SK-N-SH (cell line): Measurements from ENCODE around the gene CLEC17A. TPM values are rescaled to one million over a fixed set of nuclear protein-coding genes. Genes with fewer than 3 reads are reported as not detected.

Experiments used
- CTCF ChIA-PET: fragments of 300-600, 350-600 bp; formaldehyde crosslinking; extraction: SDS; loops from one replicate; lab custom pipeline; 2021; lab: Yijun Ruan, JAX
- POLR2A ChIA-PET: fragments of 350-600 bp; sonication (Branson Sonifier 250); formaldehyde crosslinking; extraction: SDS; loops from one replicate; lab custom pipeline; 2020; ENCODE audit warnings: antibody characterized with exemption, inconsistent platforms; lab: Yijun Ruan, JAX
- DNase-seq: peaks from one replicate; pipeline ENCODE4 v3.0.0; 2012
- H2AFZ ChIP-seq: fragments of 200-600 bp; sonication (generic); 2 replicates; pipeline ENCODE4 v1.8.1; 2016; ENCODE audit warnings: antibody characterized with exemption, mild to moderate bottlenecking, low read depth
- H3F3A ChIP-seq: fragments of 200-600 bp; sonication (generic); replicated peaks from 2 replicates; pipeline ENCODE3; 2016; ENCODE audit warnings: antibody characterized with exemption, mild to moderate bottlenecking; ENCODE audit not compliant: insufficient read depth
- H3K27ac ChIP-seq, 2 experiments: fragments of 200-500 bp in 1 of 2; fragments of 200-600 bp in 1 of 2; sonication (Bioruptor generic) in 1 of 2; sonication (generic), shearing (Covaris generic) in 1 of 2; 2 replicates each; pipeline versions ENCODE4 v1.5.1 to v1.6.1; 2014 to 2016; ENCODE audit warnings: low read depth in 2 of 2, inconsistent platforms in 1 of 2, low read length in 1 of 2, mild to moderate bottlenecking in 1 of 2, mixed read lengths in 1 of 2
- H3K27me3 ChIP-seq: fragments of 200-600 bp; sonication (generic), shearing (Covaris generic); 2 replicates; pipeline ENCODE4 v1.6.1; 2016; ENCODE audit warnings: mixed run types; ENCODE audit not compliant: insufficient read depth
- H3K36me3 ChIP-seq, 2 experiments: fragments of 200-500 bp in 1 of 2; fragments of 200-600 bp in 1 of 2; sonication (Bioruptor generic) in 1 of 2; sonication (generic) in 1 of 2; replicated peaks in 1 of 2; 2 replicates each; pipeline versions ENCODE3 to v1.5.1; 2014 to 2016; ENCODE audit warnings: low read length in 1 of 2, mild to moderate bottlenecking in 1 of 2; ENCODE audit not compliant: insufficient read depth in 2 of 2, control insufficient read depth in 1 of 2
- H3K4me1 ChIP-seq, 2 experiments: fragments of 200-500 bp in 1 of 2; fragments of 200-600 bp in 1 of 2; sonication (Bioruptor generic) in 1 of 2; sonication (generic), shearing (Covaris generic) in 1 of 2; 2 replicates each; pipeline versions ENCODE4 v1.5.1 to v1.6.1; 2014 to 2016; ENCODE audit warnings: low read depth in 1 of 2, low read length in 1 of 2, mixed run types in 1 of 2; ENCODE audit not compliant: insufficient read depth in 2 of 2, control insufficient read depth in 1 of 2
- H3K4me2 ChIP-seq: fragments of 200-600 bp; sonication (generic), shearing (Covaris generic); 2 replicates; pipeline ENCODE4 v1.6.1; 2017; ENCODE audit warnings: mixed run types
- H3K4me3 ChIP-seq, 2 experiments: fragments of 200-500 bp in 1 of 2; fragments of 200-600 bp in 1 of 2; sonication (Bioruptor generic) in 1 of 2; sonication (generic), shearing (Covaris generic) in 1 of 2; 2 replicates each; pipeline versions ENCODE4 v1.5.1 to v1.8.1; 2014 to 2016; ENCODE audit warnings: low read depth in 2 of 2, inconsistent platforms in 1 of 2, low read length in 1 of 2, mild to moderate bottlenecking in 1 of 2, mixed read lengths in 1 of 2, moderate library complexity in 1 of 2
- H3K79me2 ChIP-seq: fragments of 200-600 bp; sonication (generic); 2 replicates; pipeline ENCODE4 v1.8.1; 2017; ENCODE audit warnings: mild to moderate bottlenecking; ENCODE audit not compliant: insufficient read depth
- H3K9ac ChIP-seq: fragments of 200-600 bp; sonication (generic); 2 replicates; pipeline ENCODE4 v1.6.1; 2017; ENCODE audit warnings: mixed run types
- H3K9me2 ChIP-seq: fragments of 200-600 bp; sonication (generic); 2 replicates; pipeline ENCODE4 v1.6.1; 2017; ENCODE audit warnings: mixed run types
- H3K9me3 ChIP-seq: fragments of 200-600 bp; sonication (generic); 2 replicates; pipeline ENCODE4 v1.6.1; 2017; ENCODE audit warnings: mixed run types, mild to moderate bottlenecking, moderate library complexity
- H4K20me1 ChIP-seq: fragments of 200-600 bp; sonication (generic); 2 replicates; pipeline ENCODE4 v1.6.1; 2017; ENCODE audit warnings: mild to moderate bottlenecking, mixed run types; ENCODE audit not compliant: insufficient read depth
- CHD2 ChIP-seq: fragments of 150-350 bp; IDR thresholded peaks from 2 replicates; pipeline ENCODE4 v1.6.1; 2018; ENCODE audit warnings: low read length; ENCODE audit not compliant: partially characterized antibody
- FOXM1 ChIP-seq: IDR thresholded peaks from 2 replicates; pipeline ENCODE4 v1.4.0; 2012; ENCODE audit warnings: low read depth, mild to moderate bottlenecking
- GABPA ChIP-seq: IDR thresholded peaks from 2 replicates; pipeline ENCODE4 v1.4.0; 2012; ENCODE audit warnings: low read depth, mild to moderate bottlenecking
- GATA2 ChIP-seq: sonication (generic); formaldehyde crosslinking; IDR thresholded peaks from 2 replicates; pipeline ENCODE4 v1.5.0; 2020; ENCODE audit warnings: mild to moderate bottlenecking, missing genetic modification reagents
- MEF2A ChIP-seq: IDR thresholded peaks from 2 replicates; pipeline ENCODE4 v1.4.0; 2012; ENCODE audit warnings: low read depth, borderline replicate concordance
- NRF1 ChIP-seq: IDR thresholded peaks from 2 replicates; pipeline ENCODE4 v1.6.1; 2012; ENCODE audit warnings: low read depth, mild to moderate bottlenecking, low read length
- PBX3 ChIP-seq: IDR thresholded peaks from 2 replicates; pipeline ENCODE4; 2012
- SIN3A ChIP-seq: IDR thresholded peaks from 2 replicates; pipeline ENCODE4 v1.6.1; 2012; ENCODE audit warnings: low read depth, mild to moderate bottlenecking, low read length, moderate library complexity, borderline replicate concordance
- TCF12 ChIP-seq: IDR thresholded peaks from 2 replicates; pipeline ENCODE4 v1.4.0; 2012
- WGBS: methylation state at CpG from one replicate; pipeline ENCODE4 v1.1.6; 2017; ENCODE audit warnings: low lambda C conversion rate; 5-methylcytosine and 5-hydroxymethylcytosine counted together
- polyA plus RNA-seq, 3 experiments: library from polyadenylated mRNA; depleted of rRNA; stranded (reverse); fragments of >200 nt; gene quantifications; 2 replicates each; pipeline ENCODE4 v1.2.3, GENCODE V29; 2012
- TF ChIP-seq, protein P1 (sequence below): IDR thresholded peaks from 2 replicates; pipeline ENCODE4 v1.4.0; 2012; ENCODE audit warnings: low read depth, borderline replicate concordance
- TF ChIP-seq, protein P2 (sequence below): fragments of 200-600 bp; sonication (generic); IDR thresholded peaks from 2 replicates; pipeline ENCODE4 v1.6.1; 2017; ENCODE audit warnings: antibody characterized with exemption, mild to moderate bottlenecking, moderate library complexity
- TF ChIP-seq, protein P3 (sequence below): IDR thresholded peaks from 2 replicates; pipeline ENCODE4 v1.4.0; 2012; ENCODE audit warnings: low read depth, borderline replicate concordance
- TF ChIP-seq, protein P4 (sequence below): IDR thresholded peaks from 2 replicates; pipeline ENCODE4 v1.4.0; 2012; ENCODE audit warnings: low read depth

CLEC17A gene
- polyA plus RNA-seq, 1 of the 3 experiments (the other 2 are of a cell fraction): not detected

GRCh38 chr19:14565765-14566711 is 16.8 kb upstream of the CLEC17A start:
- Histone ChIP-seq H3K4me3 (no peak overlapping the region), H3K9me2 (no peaks in the 10 kb centered on the region), H3K79me2 (peaks cover 18% of the 10 kb centered on the region), H3K36me3 (peaks cover 0 to 17% of the 10 kb centered on the region in 2 experiments), H2AFZ (no peak overlapping the region), H3K4me2 (no peak overlapping the region), H3K9me3 (no peaks in the 10 kb centered on the region), H4K20me1 (no peaks in the 10 kb centered on the region), H3K9ac (no peak overlapping the region), H3K4me1 (peaks cover 0 to 7% of the 10 kb centered on the region in 2 experiments; a peak in 2 of 4 replicates), H3K27ac (no peak overlapping the region), H3F3A (no peaks in the 10 kb centered on the region), H3K27me3 (no peaks in the 10 kb centered on the region)
- ChIA-PET POLR2A (no interaction called here), CTCF (interaction anchor here (2.0 kb wide), 1 partner anchor 9 kb away, joined by 11 read pairs; no protein-coding TSS in a partner anchor)
- DNase-seq: peak; percentile 23
- 86% methylated on average over 21 of the region's 31 CpGs for WGBS
- no peak for TF ChIP-seq GATA2 (CRISPR knock-in tag)
- TF ChIP-seq, protein P1, sequence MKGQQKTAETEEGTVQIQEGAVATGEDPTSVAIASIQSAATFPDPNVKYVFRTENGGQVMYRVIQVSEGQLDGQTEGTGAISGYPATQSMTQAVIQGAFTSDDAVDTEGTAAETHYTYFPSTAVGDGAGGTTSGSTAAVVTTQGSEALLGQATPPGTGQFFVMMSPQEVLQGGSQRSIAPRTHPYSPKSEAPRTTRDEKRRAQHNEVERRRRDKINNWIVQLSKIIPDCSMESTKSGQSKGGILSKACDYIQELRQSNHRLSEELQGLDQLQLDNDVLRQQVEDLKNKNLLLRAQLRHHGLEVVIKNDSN: no peak
- TF ChIP-seq FOXM1: no peak
- no peak for TF ChIP-seq GABPA
- TF ChIP-seq, protein P2, sequence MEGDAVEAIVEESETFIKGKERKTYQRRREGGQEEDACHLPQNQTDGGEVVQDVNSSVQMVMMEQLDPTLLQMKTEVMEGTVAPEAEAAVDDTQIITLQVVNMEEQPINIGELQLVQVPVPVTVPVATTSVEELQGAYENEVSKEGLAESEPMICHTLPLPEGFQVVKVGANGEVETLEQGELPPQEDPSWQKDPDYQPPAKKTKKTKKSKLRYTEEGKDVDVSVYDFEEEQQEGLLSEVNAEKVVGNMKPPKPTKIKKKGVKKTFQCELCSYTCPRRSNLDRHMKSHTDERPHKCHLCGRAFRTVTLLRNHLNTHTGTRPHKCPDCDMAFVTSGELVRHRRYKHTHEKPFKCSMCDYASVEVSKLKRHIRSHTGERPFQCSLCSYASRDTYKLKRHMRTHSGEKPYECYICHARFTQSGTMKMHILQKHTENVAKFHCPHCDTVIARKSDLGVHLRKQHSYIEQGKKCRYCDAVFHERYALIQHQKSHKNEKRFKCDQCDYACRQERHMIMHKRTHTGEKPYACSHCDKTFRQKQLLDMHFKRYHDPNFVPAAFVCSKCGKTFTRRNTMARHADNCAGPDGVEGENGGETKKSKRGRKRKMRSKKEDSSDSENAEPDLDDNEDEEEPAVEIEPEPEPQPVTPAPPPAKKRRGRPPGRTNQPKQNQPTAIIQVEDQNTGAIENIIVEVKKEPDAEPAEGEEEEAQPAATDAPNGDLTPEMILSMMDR: no peak
- no peak for TF ChIP-seq CHD2
- TF ChIP-seq, protein P3, sequence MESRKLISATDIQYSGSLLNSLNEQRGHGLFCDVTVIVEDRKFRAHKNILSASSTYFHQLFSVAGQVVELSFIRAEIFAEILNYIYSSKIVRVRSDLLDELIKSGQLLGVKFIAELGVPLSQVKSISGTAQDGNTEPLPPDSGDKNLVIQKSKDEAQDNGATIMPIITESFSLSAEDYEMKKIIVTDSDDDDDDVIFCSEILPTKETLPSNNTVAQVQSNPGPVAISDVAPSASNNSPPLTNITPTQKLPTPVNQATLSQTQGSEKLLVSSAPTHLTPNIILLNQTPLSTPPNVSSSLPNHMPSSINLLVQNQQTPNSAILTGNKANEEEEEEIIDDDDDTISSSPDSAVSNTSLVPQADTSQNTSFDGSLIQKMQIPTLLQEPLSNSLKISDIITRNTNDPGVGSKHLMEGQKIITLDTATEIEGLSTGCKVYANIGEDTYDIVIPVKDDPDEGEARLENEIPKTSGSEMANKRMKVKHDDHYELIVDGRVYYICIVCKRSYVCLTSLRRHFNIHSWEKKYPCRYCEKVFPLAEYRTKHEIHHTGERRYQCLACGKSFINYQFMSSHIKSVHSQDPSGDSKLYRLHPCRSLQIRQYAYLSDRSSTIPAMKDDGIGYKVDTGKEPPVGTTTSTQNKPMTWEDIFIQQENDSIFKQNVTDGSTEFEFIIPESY: no peak
- TF ChIP-seq, protein P4, sequence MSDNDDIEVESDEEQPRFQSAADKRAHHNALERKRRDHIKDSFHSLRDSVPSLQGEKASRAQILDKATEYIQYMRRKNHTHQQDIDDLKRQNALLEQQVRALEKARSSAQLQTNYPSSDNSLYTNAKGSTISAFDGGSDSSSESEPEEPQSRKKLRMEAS: no peak
- TF ChIP-seq MEF2A: no peak
- TF ChIP-seq NRF1: no peak
- TF ChIP-seq PBX3: no peak
- TF ChIP-seq SIN3A: no peak
- no peak for TF ChIP-seq TCF12
